Posterior vena cava (tissue), 2 donors: ENCODE measurements around the gene IRX4. TPM values are rescaled to one million over a fixed set of nuclear protein-coding genes. Genes with fewer than 3 reads are reported as not detected.
A peak's percentile ranks its signal among the peaks of the same experiment; 100 is the strongest.

Experiments
- DNase-seq: peaks from one replicate; pipeline ENCODE4 v3.0.0-alpha.2; 2020; ENCODE audit warnings: low spot score
- intact Hi-C, 2 donors: fragments of 100-400 bp; cut with DNase I; formaldehyde crosslinking; loops; one replicate each; pipeline versions ENCODE4 v1.14.1 to v1.14.2; 2022 to 2023
- total RNA-seq, 2 donors: library from RNA; stranded (reverse); fragmentation: NEBNext Ultra II Directional; extraction: Animal tissue kit (Norgen Biotek cat#: 25700); gene quantifications; one replicate each; pipeline ENCODE4 v1.2.1, GENCODE V29; 2021
- donor health status: DM: yes; HTN: yes; CAD: no.
- donor health status: DM: yes; HTN: yes; CAD: no.

The IRX4 gene
- total RNA-seq, 2 donors from 2014 or later = not detected

DNA sequence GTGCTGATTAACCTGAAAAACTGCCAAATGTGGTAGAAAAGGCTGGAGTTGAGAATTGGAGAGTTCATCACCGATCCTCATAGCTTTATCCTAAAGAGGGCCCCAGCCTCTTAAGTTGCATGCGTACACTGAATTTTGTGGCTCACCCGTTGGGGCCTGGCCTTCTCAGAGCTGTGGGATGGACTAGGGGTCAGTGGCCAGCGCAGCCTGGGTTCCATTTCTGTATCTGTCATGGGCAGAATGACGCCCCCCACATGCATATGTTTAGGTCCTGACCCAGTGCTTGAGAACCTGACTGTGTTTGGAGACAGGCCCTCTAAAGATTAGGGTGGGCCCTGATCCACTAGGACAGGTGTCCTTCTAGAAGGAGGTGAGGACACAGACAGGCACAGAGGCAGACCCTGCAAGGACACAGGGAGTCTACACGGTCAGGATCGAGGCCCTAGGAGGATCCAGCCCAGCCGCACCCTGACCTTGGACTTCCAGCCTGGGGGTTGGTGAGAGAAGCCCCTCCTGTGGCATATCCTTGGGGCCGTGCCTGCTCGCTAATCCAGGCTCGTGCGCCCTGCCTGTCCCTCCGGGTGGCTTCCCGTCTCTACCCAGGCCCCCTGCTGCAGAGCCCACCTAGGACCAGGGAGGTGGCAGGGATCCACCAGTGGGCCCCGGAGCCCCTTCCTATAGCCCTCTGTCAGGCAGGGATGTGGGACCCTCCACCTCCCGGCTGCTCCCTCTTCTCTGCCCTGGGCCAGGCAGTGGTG is 49.3 kb downstream of the IRX4 start:
- intact Hi-C loops = no loop called here
- DNase-seq = peak; percentile 56

DNA sequence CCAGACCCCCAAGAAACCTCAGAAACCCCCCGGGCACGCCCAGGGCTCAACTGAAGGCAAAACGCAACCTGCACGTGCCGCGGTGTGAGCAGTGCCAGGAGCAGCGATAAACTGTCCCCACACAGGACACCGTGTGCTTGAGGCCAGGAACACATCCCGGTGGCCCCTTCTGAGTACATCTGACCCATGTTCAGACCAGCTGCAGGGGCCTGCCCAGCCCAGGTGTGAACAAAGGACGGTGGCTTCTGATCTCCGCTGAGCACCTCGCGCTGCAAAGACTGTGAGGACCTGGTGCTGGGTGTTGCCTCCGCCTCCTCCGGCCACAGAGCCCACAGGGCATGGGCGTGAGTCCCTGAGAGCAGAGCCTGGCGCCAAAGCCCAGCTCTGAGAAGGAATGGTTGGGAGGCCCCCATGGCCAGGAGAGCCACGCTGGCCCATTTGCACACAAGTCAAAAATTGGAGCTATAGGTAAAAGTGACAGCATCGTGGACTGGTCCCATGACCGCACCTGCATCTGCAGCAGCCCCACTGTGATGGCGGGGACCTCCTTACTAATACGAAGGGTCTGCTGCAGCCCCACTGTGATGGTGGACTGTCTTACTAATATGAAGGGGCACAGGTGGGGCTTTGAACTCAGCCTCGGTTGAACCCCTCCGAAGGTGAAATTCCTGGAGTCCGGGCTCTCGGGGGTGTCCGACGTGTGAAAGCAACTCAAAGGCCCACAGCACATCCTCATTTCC is 50.0 kb downstream of the IRX4 start:
- peak; percentile 75 for DNase-seq
- intact Hi-C loops = no loop called here

DNA sequence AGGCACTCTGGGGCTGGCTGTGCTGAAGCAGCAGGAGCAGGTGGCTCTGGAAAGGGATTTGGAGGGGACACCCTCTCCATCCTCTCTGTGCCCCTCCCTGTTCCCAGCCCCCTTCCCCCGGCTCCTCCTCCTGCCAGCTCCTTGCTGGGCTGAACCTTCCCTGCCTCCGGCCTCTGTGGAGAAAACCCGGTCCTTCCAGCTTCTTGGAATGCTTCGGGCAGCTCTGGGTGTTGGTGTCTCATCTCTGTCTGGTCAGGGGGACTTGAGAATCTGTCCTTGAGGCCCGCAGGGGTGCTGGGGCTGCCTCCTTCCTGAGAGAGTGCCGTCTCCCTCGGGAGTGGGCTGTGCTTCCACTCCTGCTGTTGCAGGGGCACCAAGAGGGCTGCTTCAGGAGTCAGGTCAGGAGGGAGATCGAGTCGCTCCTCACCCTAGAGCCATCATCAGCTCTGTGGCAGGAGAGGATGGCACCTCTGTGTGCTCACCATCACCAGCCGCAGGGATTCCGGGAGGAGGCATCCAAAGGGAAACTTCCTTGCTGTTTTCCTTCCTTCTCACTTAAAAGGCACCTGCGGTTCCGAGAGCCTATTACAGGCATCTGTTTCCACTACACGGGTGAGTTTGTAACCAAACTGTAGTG is 50.9 kb downstream of the IRX4 start:
- DNase-seq = peak; percentile 70
- intact Hi-C loops = no loop called here

DNA sequence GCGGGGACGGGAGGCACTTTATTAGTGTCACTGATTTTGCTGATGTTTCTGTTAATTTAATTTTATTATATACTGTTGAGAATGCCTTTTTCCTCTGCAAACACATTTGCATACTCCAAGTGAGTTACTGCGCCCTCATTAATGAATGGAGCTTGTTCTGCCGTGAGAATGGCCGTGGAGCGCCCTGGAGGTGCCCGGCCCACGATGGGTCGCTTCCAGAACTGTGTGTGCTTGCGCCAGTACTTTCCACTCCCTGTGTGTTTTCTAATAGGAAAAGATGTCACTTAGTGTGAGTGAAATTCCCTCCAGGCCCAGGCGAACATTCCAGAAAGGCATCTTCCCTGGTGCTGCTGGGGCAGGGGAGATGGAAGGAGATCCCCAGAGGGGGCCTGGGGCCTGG is 51.5 kb downstream of the IRX4 start:
- peak; percentile 18 for DNase-seq
- intact Hi-C loops = no loop called here

DNA sequence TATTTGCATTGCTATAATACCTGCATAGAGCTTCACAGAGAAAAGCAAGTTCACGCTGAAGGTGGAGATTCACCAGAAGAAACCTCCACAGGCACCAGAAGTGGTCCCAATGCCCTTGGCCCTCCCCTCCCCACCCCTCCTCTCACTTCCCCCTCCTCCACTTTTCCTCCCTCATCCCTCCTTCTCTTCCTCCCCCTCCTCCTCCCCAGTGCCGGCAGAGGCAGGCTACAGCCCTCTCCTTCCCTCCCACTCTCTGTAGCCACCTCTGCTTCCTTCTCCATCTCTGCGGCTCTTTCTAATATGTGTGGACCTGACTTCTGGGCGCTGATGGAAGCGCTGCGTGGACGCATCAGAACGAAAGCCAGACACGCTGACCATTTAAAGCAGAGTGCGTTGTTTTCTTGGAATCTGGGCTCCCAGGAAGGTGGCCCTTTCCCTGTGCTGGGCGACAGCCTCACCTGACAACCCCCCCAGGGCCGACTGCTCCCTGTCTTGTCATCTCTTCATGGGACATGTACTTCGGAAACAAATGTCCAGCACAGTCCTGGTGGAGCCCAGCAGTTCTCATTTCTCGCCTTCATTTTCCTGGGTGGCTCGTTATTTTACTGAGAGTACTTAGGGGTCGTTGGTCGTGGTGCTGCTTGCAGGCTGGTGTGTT is 52.0 kb downstream of the IRX4 start:
- intact Hi-C loops = no loop called here
- DNase-seq = peak; percentile 38

DNA sequence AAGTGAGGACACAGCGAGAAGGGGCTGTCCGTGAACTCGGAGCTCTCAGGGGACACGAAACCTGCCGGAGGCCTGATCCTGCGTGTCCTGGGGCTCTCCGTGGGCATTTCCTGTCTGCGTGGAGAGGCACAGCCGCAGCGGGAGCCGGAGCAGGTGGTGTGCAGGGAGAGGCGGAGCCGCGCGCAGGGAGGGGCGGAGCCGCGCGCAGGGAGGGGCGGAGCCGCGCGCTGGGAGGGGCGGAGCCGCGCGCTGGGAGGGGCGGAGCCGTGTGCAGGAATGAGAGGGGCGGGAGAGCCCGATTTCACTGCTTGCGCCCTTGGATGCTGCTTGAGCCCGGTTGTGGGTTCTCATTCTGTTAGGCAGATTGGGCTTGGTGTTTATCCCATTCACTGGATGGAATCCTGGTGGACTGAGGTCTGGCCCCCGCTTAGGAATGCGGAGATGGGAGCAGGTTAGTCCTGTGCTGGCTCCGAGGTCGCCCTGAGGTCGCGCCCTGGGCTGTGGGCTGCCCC is 54.8 kb downstream of the IRX4 start:
- DNase-seq = peak; percentile 58
- intact Hi-C loops = loop anchor here in 1 of 2 donors (2.0 kb wide), 1 partner anchor 55 kb away; no protein-coding TSS in a partner anchor

Other genes starting within 250 kb of the IRX4 start
- 10 to 100 TPM; 29.4 to 32.4 TPM for gene MRPL36, start 83.1 kb downstream of the IRX4 start, total RNA-seq
- gene NDUFS6, start 81.5 kb downstream of the IRX4 start, total RNA-seq = 10 to 100 TPM; 25.4 to 25.8 TPM